GM15510 (cell line): ENCODE results near the gene ALDH3A1.

Source experiments
- POLR2A ChIP-seq: IDR thresholded peaks from 3 replicates; pipeline ENCODE4 v1.6.1; 2011; ENCODE audit warnings: borderline replicate concordance; ENCODE audit not compliant: insufficient read length; ENCODE audit errors: extremely low read depth

Gene ALDH3A1

GRCh38 chr17:19739241-19740201 is 8.6 kb downstream of the ALDH3A1 start:
- TF ChIP-seq POLR2A, result no peak

- TF ChIP-seq POLR2A, result no peak
Observed at GRCh38 chr17:19738757-19739156, 9.3 kb downstream of the ALDH3A1 start.

GRCh38 chr17:19738073-19738449 is 10.0 kb downstream of the ALDH3A1 start:
- no peak for TF ChIP-seq POLR2A

- no peak for TF ChIP-seq POLR2A
Observed at GRCh38 chr17:19737305-19738072, 10.6 kb downstream of the ALDH3A1 start.

- no peak for TF ChIP-seq POLR2A
Observed at GRCh38 chr17:19736071-19736470, 12.0 kb downstream of the ALDH3A1 start.

GRCh38 chr17:19733953-19734526 is 14.1 kb downstream of the ALDH3A1 start:
- no peak for TF ChIP-seq POLR2A

- no peak for TF ChIP-seq POLR2A
Observed at GRCh38 chr17:19731626-19732025, 16.5 kb downstream of the ALDH3A1 start.

GRCh38 chr17:19730843-19731242 is 17.3 kb downstream of the ALDH3A1 start:
- no peak for TF ChIP-seq POLR2A

GRCh38 chr17:19729900-19730299 is 18.2 kb downstream of the ALDH3A1 start:
- TF ChIP-seq POLR2A, result no peak

- TF ChIP-seq POLR2A, result no peak
Observed at GRCh38 chr17:19728084-19728495, 20.0 kb downstream of the ALDH3A1 start.

- no peak for TF ChIP-seq POLR2A
Observed at GRCh38 chr17:19727501-19728078, 20.5 kb downstream of the ALDH3A1 start.

- no peak for TF ChIP-seq POLR2A
Observed at GRCh38 chr17:19726631-19727376, 21.3 kb downstream of the ALDH3A1 start.

GRCh38 chr17:19725486-19725885 is 22.6 kb downstream of the ALDH3A1 start:
- TF ChIP-seq POLR2A, result no peak
